ENCODE measurements around the gene AFTPH.

DNA sequence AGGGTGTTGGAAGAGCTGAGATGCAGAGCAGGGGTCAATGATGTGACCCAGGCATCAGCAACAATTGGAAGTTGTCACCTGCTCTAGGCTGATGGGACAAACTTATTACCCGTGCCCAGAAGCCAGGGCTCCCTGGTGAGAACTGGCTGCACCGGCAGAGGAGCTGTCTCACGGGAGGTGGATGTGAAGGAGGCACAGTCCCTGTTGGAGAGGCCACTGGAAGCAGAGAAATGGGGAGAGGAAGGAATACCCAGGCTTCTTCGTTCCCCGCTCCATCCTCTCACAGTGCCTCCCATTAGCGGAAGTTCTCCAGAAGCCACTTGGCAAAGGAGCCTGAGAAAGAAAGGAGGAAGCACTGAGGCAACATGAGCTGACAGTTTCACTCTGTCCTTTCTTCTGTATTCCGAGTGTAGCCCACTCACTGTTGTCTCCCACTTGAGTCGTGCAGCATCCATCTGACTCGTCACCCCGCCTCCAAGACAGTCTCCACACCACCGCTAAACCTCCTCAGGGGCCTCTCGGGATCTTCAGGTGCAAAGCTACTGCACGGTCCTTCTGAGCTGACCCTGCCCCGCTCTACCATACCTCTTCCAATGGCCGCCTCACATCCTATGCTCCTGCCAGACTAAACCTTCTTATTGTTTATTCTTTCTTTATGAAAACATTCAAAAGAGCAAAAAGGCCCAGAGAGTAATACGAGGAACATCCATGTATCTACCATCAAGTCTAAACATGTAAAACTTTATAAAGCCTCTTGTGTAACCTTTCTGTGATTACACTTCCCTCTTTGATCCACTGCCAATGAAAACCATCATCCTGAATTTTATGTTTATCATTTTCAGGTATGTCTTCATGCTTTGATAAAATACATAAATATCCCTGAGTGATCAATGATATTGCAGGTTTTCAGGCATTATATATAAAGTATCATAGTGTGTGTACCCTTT is 19.1 kb upstream of the AFTPH start:
- TF ChIP-seq POLR2A (IDR thresholded peaks at IDR 0.05; ENCODE audit: low read depth, low read length), result no peak
- no peak for TF ChIP-seq SPI1 (IDR thresholded peaks at IDR 0.05; ENCODE audit: low read depth, low read length)
- TF ChIP-seq POLR2AphosphoS5 (IDR thresholded peaks at IDR 0.05; ENCODE audit: low read depth, low read length), result no peak

Measured in GM12891 (cell line).